HG03354 (cell line): ENCODE measurements around the gene PRDX6.

Experiments used
- ATAC-seq: cut with Tn5 transposase; IDR thresholded peaks from one replicate; pipeline ENCODE4 v1.9.1; 2021; ENCODE audit warnings: mild to moderate bottlenecking; ENCODE audit not compliant: unreplicated experiment, poor library complexity, severe bottlenecking

PRDX6 gene, protein sequence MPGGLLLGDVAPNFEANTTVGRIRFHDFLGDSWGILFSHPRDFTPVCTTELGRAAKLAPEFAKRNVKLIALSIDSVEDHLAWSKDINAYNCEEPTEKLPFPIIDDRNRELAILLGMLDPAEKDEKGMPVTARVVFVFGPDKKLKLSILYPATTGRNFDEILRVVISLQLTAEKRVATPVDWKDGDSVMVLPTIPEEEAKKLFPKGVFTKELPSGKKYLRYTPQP

DNA sequence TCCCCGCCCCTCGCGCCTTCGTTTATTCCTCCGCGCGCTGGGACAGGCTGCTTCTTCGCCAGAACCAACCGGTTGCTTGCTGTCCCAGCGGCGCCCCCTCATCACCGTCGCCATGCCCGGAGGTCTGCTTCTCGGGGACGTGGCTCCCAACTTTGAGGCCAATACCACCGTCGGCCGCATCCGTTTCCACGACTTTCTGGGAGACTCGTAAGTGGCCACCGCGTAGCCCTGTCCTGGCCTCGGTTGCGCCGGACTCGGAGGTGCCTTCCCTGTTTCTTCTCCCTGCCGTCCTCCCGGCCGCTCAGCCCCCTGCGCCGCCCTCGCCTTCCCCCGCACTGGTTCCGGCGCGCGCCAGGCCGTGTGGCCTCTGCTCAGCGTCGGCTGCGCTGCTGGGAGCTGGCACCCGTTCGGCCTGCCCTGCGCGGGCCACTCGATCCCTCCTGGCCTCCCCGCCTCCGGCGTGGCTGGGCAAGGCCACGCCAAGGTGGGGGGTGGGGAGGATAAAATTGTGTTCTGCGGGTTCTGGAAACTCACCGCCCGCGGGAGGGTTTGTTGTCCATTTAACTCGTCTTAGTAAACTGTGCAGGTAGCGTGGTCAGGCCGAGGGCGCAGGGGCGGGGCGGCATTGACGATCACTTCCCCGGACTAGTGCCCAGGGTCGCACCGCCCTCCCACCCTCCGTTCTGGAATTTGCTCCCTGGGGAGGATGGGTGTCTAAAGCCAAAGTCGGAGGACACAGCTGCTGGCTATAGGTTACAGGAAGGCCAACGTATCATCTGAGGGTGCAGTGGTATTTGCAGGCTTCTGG lies at the start of gene PRDX6:
PRDX6 (plus strand) TSS at position 50 of the 808 bp plus-strand sequence; CDS start at position 113, 63 bp downstream.
- peak; percentile 64 for ATAC-seq

DNA sequence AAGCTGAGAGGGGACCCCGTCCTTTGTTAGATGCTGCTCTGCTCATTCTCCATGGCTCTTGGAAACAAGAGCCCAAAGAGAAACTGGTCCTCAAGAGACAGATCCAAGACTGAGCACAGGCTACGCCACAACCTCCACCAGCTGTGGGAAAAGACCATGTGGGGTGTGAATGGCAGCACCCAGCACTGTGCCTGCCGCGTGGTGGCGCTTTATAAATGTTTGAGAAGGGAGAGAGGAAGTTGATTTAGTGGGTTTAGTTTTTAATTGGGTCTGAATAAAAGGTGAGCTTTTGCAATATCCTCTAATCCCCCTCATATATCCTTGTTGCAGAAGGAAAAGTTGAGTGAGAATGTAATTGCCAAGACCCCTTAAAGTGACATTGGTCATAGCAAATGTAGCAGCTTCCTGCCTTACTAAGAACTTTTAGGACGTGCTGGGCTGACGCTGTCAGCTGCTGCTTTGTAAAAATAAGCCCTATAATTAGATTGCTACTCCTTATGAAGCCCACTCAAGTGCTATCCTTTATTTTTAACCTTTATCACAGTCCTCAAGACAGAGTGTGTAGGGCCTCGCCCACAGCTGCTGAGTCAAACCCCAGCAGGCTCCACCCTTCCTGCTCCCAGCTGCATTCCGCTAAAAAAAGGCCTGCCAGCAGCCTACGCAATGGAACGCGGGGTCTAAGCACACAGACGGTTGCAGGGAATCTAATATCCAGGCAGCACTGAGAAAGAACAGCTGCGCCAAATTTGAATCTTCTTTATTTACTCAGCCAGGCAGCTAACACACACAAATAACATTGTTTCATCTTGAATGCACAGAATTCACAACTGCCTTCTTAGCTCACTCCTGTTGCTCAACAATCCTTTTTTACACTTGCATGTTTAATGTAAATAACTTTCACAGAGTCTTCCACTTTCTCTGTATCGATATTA lies 47.4 kb upstream of the PRDX6 start:
- peak; percentile 85 for ATAC-seq

DNA sequence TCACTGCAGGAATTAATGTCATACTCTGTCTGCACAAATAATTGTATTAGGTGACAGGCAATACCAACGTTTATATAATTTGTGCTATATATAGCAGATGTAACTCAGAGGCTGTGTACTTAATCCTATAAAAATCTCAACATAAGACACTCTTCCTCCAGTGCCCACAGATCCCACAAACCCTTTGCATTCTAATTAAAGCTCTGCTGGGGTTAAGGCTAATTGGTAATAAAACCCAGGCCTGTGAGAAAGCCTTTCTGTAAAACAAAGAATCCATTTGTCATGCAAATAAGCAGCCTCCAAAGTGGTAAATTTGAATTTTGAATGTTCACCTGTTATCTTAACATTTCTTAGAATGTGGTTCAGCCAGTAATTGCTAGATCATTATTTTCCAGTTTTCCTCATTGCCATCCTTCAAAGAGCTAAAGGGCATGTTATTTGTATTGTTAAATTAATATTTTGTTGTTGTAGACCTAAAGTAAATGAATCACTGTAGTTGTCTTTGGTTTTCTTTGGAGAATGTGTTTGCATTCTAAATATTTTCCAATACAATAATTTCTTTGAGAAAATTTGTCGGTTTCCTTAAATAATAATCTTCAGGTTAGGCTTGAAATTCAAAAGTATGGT lies 46.3 kb upstream of the PRDX6 start:
- no peak for ATAC-seq

DNA sequence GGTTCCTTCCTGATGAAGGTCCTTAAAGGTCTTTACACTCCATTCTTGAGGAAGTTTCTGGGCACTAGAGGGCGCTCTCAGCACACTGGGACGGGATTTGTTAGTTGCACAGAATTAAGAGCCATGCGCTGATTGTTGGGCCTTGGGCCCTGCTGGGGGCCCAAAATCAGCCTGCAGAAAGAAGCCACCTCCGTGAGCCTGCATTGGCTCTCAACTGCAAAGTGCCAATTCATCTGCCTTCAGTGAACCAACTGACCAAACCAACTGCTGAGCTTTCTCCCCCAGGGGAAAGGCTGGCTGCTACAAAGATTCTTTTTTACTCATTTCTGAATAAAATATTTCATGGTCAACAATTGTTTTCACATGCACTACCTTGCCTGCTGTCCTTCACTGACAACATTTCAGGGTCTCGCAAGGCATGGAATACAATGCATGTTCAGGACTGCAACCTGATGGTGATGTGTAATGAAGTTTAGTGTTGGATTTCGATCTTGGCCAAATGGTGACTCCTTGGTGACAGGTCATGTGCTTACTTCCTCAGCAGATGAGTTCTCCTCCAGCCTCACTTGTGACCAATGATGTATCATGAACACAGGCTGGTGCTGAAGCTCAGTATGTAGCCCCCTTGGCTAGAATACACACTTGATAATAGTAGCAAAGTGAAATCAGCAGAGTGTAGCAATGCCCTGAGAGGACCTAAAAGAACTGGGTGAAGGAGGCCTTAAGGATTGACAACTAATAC lies 45.7 kb upstream of the PRDX6 start:
- ATAC-seq: peak; percentile 68

DNA sequence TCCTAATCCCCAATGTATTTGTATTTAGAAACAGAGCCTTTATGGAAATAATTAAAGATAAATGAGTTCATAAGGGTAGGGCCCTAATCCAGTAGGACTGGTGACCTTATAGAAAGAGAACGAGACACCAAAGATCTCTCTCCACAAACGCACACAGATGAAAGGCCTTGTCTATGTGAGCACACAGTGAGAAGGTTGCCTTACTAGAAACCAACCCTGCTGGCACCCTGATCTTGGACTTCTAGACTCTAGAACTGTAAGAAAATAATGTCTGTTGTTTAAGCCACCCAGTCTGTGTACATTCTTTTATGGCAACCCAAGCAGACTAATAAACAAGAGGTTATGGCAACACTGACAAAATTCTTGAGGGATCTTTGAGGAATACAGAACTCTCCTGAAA lies 44.8 kb upstream of the PRDX6 start:
- no peak for ATAC-seq

DNA sequence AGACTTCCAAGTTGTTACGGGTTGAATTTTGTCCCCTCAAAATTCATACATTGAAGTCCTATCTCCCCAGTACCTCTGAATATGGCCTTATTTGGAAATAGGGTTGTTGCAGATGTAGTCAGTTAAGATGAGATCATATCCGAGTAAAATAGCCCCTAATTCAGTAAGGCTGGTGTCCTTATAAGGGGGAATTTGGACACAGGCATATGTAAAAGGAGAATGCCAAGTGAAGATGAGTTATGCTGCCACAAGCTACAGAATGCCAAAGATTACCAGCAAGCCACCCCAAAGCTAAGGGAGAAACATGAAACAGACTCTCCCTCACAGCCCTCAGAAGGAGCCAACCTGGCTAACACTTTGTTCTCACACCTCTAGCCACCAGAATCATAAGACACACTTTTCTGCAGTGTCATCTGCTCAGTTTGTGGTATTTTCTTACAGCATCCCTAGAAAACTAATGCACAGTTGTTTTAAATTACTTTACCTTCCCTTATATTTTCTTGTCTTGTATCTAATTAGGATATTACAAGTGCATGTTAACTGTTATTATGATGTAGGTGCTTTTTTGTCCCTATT lies 43.3 kb upstream of the PRDX6 start:
- ATAC-seq: no peak

DNA sequence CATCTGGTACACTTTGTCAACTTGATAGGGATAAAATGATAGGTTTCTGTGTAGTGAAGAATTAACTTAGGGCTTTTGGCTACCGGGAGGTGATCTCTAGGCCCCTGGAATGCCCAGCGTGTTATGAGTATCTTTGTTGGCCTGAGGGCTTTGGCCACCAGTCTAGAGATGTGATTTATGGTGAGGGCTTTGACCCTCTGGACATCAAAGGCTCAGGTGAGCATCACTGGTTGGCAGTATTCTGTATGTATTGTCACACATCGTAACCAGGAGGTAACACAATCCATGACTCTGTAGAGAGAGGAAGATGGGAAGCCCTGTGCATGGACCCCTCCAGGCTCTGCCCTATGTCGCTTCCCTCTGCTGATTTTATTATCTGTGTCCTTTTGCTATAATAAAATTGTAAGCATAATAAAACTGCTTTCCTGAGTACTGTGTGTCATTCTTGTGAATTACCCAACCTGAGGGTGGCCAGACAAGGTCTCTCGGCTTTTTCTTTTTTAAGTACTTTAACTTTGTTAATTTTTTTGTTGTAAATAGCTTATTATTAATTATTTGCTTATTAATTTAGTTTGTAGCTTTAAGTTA lies 40.2 kb upstream of the PRDX6 start:
- ATAC-seq: no peak

DNA sequence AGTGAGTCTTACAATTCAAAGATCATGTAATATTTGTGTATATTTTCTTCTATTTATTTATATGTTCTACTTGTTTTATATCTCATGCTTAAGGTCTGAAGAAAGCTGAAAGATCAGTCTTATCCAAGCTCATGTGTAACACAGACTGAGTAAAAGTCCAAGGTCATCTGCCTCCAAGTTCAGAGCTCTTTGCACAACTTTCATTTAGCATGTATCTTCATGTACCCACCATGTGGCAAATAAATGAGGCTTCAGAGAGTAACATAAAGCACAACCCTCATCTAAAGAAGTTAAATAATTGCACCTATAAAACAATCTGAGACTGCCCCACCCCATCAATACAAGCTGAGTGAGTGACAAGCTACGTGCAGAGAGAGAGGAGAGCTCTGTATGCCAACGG lies 38.5 kb upstream of the PRDX6 start:
- ATAC-seq: no peak

DNA sequence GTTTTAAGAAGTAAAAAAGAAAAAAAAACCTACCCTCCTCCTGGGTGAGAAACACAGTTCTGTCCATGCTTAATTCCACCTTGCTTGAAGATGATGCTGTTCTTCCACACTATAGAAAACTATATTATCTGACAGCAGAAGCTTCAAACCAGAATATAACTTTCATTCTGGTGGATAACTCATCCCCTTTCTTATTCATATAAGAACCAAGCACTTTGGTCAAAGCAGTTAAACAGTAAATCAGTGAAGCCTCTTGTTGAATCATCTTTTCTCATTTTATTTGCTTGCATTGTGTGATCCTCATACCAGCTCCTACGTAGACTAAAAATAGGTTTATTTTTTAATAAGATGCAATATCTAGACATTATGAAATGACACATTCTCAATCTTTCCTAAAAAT lies 36.7 kb upstream of the PRDX6 start:
- no peak for ATAC-seq

DNA sequence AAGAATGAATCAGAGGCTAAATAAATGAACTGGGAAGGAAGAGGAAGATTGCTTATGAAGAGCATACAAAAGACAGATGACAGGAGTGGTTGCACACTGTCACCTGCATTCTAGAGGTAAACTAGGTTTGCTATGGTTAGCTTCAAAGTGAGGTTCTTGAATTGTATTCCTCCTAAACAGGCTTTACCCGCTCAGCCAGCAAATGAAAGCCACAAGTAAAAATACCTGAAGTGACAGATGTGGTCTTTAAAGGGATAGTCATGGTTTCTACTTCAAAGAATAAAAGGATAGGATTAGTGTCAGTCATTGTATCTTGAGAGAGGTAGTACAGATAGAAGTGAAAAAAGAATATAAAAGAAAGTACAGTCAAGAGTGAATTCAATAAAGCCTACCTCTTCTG lies 32.4 kb upstream of the PRDX6 start:
- ATAC-seq: no peak

DNA sequence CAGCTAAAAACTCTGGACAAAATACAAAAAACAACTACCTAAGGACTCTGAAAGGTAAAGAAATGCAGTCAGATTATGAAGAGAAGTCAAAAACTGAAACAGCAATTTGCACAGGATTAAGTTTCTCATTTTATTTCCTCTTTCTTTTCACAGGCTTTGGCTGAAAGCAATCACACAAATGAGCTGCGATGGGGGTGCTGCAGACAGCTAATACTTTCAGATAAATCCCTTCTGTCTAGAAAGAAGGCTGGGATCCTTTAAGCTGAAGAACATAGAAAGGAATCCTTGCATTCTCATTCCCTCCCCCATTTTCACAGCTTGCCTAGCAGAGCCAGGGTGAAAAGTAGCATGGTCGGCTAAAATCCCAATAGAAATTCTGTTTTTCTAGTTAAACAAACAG lies 32.0 kb upstream of the PRDX6 start:
- ATAC-seq: no peak

DNA sequence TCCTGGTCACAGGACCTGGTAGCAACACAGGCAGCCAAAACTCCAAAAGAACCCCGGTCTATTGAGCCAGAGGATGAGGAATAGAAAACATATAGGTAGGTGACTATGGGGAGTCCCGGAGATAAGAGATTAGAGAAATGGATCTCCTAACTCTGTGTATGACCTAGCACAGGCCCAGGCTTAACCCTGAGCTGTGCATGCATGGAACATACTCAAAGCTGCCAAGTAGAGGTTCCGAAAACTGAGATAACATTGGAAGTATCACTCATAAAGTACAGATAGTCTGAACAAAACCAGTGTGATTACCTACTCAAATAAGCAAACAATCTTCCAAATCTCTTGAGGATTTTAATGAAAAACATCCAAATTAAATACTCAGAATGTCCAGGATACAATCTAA lies 31.5 kb upstream of the PRDX6 start:
- no peak for ATAC-seq

DNA sequence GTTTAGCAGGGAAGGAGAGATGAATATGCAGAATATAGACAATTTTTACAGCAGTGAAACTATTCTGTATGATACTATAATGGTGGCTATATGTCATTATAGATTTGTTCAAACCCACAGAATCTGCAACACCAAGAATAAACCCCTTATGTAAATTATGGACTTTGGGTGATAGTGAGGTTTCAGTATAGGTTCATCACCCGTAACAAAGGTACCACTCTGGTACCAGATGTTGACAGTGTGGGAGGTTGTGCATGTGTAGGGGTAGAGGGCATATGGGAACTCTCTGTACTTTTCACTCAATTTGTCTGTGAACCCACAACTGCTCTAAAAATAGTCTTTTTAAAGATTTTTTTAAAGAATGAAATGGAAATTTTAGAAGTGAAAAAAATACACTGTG lies 29.9 kb upstream of the PRDX6 start:
- no peak for ATAC-seq

DNA sequence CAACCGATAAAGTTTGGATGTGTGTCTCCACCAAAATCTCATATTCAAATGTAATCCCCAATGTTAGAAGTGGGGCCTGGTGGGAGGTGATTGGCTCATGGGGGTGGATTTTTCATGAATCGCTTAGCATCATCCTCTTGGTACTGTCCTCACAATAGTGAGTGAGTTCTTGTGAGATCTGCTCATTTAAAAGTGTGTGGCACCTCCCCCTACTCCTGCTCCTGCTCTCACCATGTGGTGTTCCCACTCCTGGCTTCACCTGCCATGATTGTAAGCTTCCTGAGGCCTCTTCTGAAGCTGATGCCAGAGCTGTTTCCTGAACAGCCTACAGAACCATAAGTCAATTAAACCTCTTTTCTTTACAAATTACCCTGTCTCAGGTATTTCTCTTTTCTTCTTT lies 28.2 kb upstream of the PRDX6 start:
- no peak for ATAC-seq

DNA sequence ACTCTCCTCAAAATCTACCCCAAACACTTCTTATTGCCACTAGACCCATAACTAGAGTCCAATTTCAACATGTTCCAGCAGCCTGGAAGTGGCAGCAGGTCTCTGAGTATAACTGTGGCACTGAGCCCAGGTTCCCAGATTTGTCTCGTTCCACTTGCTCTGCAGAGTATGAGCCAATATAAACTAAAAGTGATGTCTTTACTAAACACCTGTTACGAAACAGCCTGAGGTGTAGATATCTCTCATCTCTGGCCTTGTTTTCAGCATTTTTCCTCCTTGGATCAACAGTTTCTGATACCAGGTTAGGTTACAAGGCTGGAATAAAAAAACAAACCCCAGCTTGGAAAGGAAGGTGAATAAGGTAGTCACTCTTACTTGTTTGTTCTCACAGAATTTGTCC lies 25.2 kb upstream of the PRDX6 start:
- no peak for ATAC-seq

DNA sequence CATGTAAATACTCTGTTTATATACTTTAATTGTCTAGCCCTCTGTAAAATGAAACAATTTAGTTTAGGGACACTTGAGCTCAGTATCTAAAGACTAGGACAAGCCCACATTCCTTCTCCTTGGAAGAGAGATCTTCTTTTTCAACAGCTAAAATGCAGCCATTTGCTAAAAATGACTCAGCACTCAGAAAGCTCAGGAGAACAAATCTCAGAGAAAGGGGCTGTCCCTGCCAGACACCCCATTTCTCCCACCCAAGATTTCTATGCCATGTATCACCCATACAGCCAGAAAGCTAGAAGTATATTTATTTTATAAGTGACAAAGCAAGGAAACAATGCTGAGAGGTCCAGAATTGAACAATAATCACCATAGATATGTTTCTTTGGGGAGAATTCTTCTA lies 23.2 kb upstream of the PRDX6 start:
- ATAC-seq: no peak

DNA sequence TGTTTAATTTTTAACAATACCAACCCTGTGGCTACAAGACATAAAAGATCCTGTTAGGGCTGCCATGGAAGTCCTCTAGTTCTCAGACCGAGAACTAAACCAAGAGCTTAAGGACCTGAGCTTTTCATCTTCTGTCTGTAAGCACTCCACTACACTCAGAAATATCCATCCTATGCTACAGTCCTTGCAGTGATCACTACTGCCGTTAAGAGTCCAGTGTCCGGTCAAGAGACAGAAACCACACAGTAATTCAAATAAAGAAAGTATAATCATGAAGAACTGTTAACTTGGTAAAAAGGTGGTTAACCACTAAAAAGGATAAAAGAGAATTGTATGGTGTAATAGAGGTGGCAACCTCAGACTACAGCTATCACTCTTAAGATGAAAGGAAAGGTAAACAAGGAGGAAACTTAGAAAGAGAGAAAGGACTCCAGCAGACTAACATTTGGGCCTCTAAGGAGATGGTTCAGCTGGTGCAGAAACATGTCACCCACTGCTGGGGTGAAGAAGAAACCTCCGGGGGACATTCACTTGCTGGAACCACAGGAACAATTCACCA lies 22.1 kb upstream of the PRDX6 start:
- ATAC-seq: no peak

DNA sequence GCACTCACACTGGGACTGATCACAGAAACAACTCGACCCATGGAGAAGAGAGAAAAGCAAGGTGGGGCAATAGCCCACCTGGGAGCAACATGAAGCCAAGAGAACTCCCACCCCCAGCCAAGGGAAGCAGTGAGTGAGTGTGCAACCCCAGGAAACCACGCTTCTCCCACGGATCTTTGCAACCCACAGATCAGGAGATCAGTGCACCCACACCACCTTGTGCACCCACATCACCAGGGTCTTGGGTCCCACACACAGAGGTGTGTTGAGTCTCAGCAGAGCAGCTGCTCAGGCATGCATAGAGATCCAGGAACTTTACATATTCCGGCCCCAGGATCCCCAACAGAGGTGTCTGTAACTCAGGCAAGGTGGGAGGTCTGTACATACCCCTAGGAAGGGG lies 17.2 kb upstream of the PRDX6 start:
- ATAC-seq: no peak
